ENCODE data around the gene LYRM4. TPM values are rescaled to one million over a fixed set of nuclear protein-coding genes. Genes with fewer than 3 reads are reported as not detected.

The LYRM4 gene
- total and polyA plus RNA-seq, 9 of the 15 experiments (the other 6 are each of a cell fraction or from before 2014, with no cell fraction given), result 24.2 to 69.4 (median 41.8) TPM

- TF ChIP-seq TSC22D4 (tag; IDR thresholded peaks at IDR 0.05) (no peak), HEY1 (CRISPR knock-in tag; IDR thresholded peaks at IDR 0.05; ENCODE audit: borderline replicate concordance) (0 out of 2 replicates have a peak, but pooled peaks have one; percentile 38), BRD9 (IDR thresholded peaks at IDR 0.05; ENCODE audit: low read depth, partially characterized antibody) (no peak), CBX8 (IDR thresholded peaks at IDR 0.05; ENCODE audit: borderline replicate concordance, extremely low read depth, low read depth, low read length, poor library complexity, severe bottlenecking) (no peak), FOXJ3 (CRISPR knock-in tag; IDR thresholded peaks at IDR 0.05) (no peak), CBX5 (IDR thresholded peaks at IDR 0.05; ENCODE audit: borderline replicate concordance, low read depth) (no peak), ZNF79 (CRISPR knock-in tag; IDR thresholded peaks at IDR 0.05; ENCODE audit: low read depth) (no peak), STAT5A (IDR thresholded peaks at IDR 0.05; ENCODE audit: borderline replicate concordance, low read length) (0 out of 2 replicates have a peak, but pooled peaks have one; percentile 9), STAG1 (CRISPR knock-in tag; IDR thresholded peaks at IDR 0.05; ENCODE audit: borderline replicate concordance) (no peak), FOXM1 (IDR thresholded peaks at IDR 0.05; ENCODE audit: low read depth) (peak; percentile 37; the same call in 1 of the 2 replicates), FOXM1 (CRISPR knock-in tag; IDR thresholded peaks at IDR 0.05; ENCODE audit: low read depth) (no peak; the same call in 1 of the 2 replicates), ZNF121 (CRISPR knock-in tag; conservative IDR thresholded peaks at IDR 0.05) (no peak), JUND (IDR thresholded peaks at IDR 0.05; ENCODE audit: borderline replicate concordance, low read depth, low read length) (peak; percentile 28; the same call in 1 of the 2 replicates), JUND (tag; IDR thresholded peaks at IDR 0.05; ENCODE audit: borderline replicate concordance, low read depth, low read length) (0 out of 3 replicates have a peak, but pooled peaks have one; percentile 12), GMEB1 (CRISPR knock-in tag; IDR thresholded peaks at IDR 0.05) (peak; percentile 76), SNIP1 (IDR thresholded peaks at IDR 0.05; ENCODE audit: low read depth) (no peak), POLR2A (conservative IDR thresholded peaks at IDR 0.05) (peak; percentile 71), UBTF (IDR thresholded peaks at IDR 0.05; ENCODE audit: borderline replicate concordance in 1 of 2, low read depth in 2 of 2, low read length in 2 of 2) (no peak), HSF4 (CRISPR knock-in tag; IDR thresholded peaks at IDR 0.05; ENCODE audit: borderline replicate concordance) (no peak)
- TF ChIP-seq, protein P1, sequence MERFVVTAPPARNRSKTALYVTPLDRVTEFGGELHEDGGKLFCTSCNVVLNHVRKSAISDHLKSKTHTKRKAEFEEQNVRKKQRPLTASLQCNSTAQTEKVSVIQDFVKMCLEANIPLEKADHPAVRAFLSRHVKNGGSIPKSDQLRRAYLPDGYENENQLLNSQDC (CRISPR knock-in tag; IDR thresholded peaks at IDR 0.05), result peak; percentile 45; the same call in 1 of the 2 replicates
- TF ChIP-seq, protein P2, sequence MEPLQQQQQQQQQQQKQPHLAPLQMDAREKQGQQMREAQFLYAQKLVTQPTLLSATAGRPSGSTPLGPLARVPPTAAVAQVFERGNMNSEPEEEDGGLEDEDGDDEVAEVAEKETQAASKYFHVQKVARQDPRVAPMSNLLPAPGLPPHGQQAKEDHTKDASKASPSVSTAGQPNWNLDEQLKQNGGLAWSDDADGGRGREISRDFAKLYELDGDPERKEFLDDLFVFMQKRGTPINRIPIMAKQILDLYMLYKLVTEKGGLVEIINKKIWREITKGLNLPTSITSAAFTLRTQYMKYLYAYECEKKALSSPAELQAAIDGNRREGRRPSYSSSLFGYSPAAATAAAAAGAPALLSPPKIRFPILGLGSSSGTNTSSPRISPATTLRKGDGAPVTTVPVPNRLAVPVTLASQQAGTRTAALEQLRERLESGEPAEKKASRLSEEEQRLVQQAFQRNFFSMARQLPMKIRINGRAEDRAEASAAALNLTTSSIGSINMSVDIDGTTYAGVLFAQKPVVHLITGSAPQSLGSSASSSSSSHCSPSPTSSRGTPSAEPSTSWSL (CRISPR knock-in tag; IDR thresholded peaks at IDR 0.05; ENCODE audit: borderline replicate concordance), result no peak
These were observed at the start of gene LYRM4, which contains the start of gene FARS2 (continued) for GRCh38 chr6:5260661-5261544.

All from K562 (cell line).